GM18519 (cell line): ENCODE measurements around the gene ZNF418.
"Not testable (repeated sequence)": the region's sequence is repeated elsewhere in the genome, so short reads cannot be mapped to it uniquely, and the experiment has no call there.

Experiments
- ATAC-seq: cut with Tn5 transposase; IDR thresholded peaks from one replicate; pipeline ENCODE4 v1.9.1; 2021; ENCODE audit warnings: mild to moderate bottlenecking, moderate library complexity; ENCODE audit not compliant: unreplicated experiment, low FRiP score

ZNF418 gene

GRCh38 chr19:57890706-57891105, 44.5 kb downstream of the ZNF418 start:
- ATAC-seq, result not testable (repeated sequence)

- ATAC-seq, result no peak
Observed at GRCh38 chr19:57888560-57889231, 46.5 kb downstream of the ZNF418 start, which contains the start of gene ZNF814. Gene ZNF814 (minus strand): TSS chr19:57889037. CDS start chr19:57888802, 235 bp downstream.

GRCh38 chr19:57888107-57888559, 47.1 kb downstream of the ZNF418 start:
- ATAC-seq, result no peak

GRCh38 chr19:57887195-57887941, 47.8 kb downstream of the ZNF418 start:
- ATAC-seq, result no peak

GRCh38 chr19:57886046-57886445, 49.2 kb downstream of the ZNF418 start:
- ATAC-seq, result no peak

- not testable (repeated sequence) for ATAC-seq
Observed at GRCh38 chr19:57873883-57874799, 61.1 kb downstream of the ZNF418 start.

- no peak for ATAC-seq
Observed at GRCh38 chr19:57872450-57872849, 62.8 kb downstream of the ZNF418 start.
